Mesothelial cell of epicardium (in vitro differentiated cells): ENCODE data around the gene MYPN. TPM values are rescaled to one million over a fixed set of nuclear protein-coding genes. Genes with fewer than 3 reads are reported as not detected.

Source experiments
- DNase-seq, 2 experiments: peaks; one replicate each; pipeline ENCODE4 v3.0.0; 2021; ENCODE audit warnings: low spot score in 2 of 2; ENCODE audit not compliant: unreplicated experiment in 2 of 2
- H3K27ac Mint-ChIP-seq: 2 replicates; pipeline ENCODE4 v1.8.0; 2021; ENCODE audit warnings: mixed read lengths
- H3K27me3 Mint-ChIP-seq: 2 replicates; pipeline ENCODE4 v1.8.0; 2021; ENCODE audit warnings: low read depth, mixed read lengths
- H3K36me3 Mint-ChIP-seq: 2 replicates; pipeline ENCODE4 v1.8.0; 2021; ENCODE audit warnings: mixed read lengths
- H3K4me1 Mint-ChIP-seq: 2 replicates; pipeline ENCODE4 v1.8.0; 2021; ENCODE audit warnings: mixed read lengths
- H3K4me3 Mint-ChIP-seq: 2 replicates; pipeline ENCODE4 v1.8.0; 2021; ENCODE audit warnings: mild to moderate bottlenecking, moderate library complexity, mixed read lengths
- H3K9me3 Mint-ChIP-seq: 2 replicates; pipeline ENCODE4 v1.8.0; 2021; ENCODE audit warnings: mixed read lengths
- CTCF ChIP-seq: fragments of 200-600 bp; sonication (generic); IDR thresholded peaks from one replicate; pipeline ENCODE4 v1.5.0; 2021; ENCODE audit warnings: antibody characterized with exemption; ENCODE audit not compliant: unreplicated experiment
- total RNA-seq: library from RNA; stranded (reverse); gene quantifications from 3 replicates; pipeline ENCODE4 v1.2.1, GENCODE V29; 2021

MYPN gene
- total RNA-seq, 1 donor from 2014 or later = not detected

- H3K27ac Mint-ChIP-seq = no peak overlapping the region
- H3K4me3 Mint-ChIP-seq = no peak overlapping the region
- TF ChIP-seq CTCF = no peak
- DNase-seq = no peak
- no peaks in the 10 kb centered on the region for H3K9me3 Mint-ChIP-seq
- no peaks in the 10 kb centered on the region for H3K36me3 Mint-ChIP-seq
- H3K27me3 Mint-ChIP-seq = peaks cover 9% of the 10 kb centered on the region
- H3K4me1 Mint-ChIP-seq = no peaks in the 10 kb centered on the region
Measured at GRCh38 chr10:68251625-68252495, 142.6 kb downstream of the MYPN start.

DNA sequence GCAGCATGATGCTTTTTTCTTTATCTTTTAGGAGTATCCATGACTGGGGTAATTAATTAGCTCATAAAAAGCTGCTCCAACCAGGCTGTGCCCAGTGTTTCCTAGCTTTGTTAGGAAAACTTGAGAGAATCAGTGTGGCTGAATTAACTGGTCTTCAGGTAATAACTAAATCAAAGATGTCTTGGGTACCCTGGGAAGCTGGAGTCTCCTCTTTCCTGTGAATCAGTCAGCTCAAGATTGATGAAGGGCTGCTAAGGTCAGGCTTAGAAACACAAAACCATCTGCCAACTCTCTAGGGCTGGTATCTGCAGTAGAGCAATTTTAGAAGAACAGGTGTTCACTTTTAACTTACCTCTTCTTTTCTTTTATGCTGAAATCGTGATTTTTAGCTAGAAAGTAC, 144.1 kb downstream of the MYPN start:
- Mint-ChIP-seq H3K4me3 (no peak overlapping the region), H3K4me1 (no peaks in the 10 kb centered on the region), H3K9me3 (no peaks in the 10 kb centered on the region), H3K27ac (no peak overlapping the region), H3K27me3 (peaks cover 9% of the 10 kb centered on the region), H3K36me3 (no peaks in the 10 kb centered on the region)
- TF ChIP-seq CTCF = no peak
- DNase-seq = no peak

DNA sequence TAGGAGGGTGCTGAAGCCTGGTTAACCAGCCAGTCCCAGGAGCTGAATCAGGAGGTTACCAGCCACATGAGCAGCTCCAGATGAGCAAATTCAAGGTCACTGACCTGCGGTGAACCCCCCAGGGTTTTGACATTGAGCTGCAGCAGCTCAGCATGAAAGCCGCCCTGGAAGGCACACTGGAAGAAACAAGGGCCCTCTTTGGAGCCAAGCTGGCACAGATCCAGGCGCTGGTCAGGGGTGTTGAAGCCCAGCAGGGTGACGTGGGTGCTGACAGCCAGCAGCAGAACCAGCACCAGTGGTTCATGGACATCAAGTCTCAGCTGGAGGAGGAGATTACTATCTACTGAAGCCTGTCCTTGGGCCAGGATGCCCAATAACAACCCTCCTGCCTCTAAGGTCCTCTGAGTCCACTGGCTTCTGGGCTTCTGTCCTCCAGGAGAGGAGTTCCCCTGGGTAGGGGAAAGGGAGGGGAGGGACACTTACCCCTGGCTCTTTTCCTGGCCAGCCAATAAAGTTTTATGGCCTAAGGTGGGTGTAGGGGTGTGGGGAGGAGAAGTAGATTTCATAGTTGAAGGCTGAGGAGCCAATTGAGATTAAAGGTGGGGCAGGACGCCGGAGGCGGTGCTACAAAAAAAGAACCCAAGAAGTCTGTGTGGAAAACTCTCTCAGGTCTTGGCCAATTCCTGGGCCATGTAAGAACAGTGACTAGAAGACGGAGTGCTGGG, 152.0 kb downstream of the MYPN start:
- Mint-ChIP-seq H3K4me1 (no peaks in the 10 kb centered on the region), H3K27ac (no peak overlapping the region), H3K9me3 (peaks cover 3% of the 10 kb centered on the region), H3K36me3 (peaks cover 2% of the 10 kb centered on the region), H3K4me3 (no peak overlapping the region), H3K27me3 (peaks cover 5% of the 10 kb centered on the region)
- DNase-seq = no peak
- no peak for TF ChIP-seq CTCF

Other genes with a start within 250 kb of the MYPN start
- gene SIRT1, start 224.8 kb upstream of the MYPN start, total RNA-seq = 25.2 to 28.4 TPM (median 26.2 TPM) in 3 replicates
- gene HERC4, start 34.2 kb upstream of the MYPN start, total RNA-seq = 50.4 to 56.2 TPM (median 55.7 TPM) in 3 replicates
- gene ATOH7, start 122.6 kb downstream of the MYPN start, total RNA-seq = 0.18 to 0.70 TPM (median 0.38 TPM) in 3 replicates
- gene HNRNPH3, start 222.6 kb downstream of the MYPN start, total RNA-seq = 164 to 172 TPM (median 165 TPM) in 3 replicates
- 9.3 to 9.8 TPM (median 9.7 TPM) in 3 replicates for gene PBLD, start 223.4 kb downstream of the MYPN start, total RNA-seq